Prostate gland (tissue), 2 donors: ENCODE data around the gene ZNF185.

ENCODE experiments used
- POLR2A ChIP-seq: fragments of 450-650 bp; IDR thresholded peaks from one replicate; pipeline ENCODE4 v1.6.1; 2016; ENCODE audit warnings: antibody characterized with exemption, mild to moderate bottlenecking
- TF ChIP-seq, protein P1 (sequence below), 4 experiments: fragments of 200-600 bp in 2 of 4; fragments of 450-650 bp in 2 of 4; sonication (generic) in 2 of 4; IDR thresholded peaks; 1 replicate in 3 of 4; 2 replicates in 1 of 4; pipeline ENCODE4 v1.5.1; 2016 to 2019; ENCODE audit warnings: antibody characterized with exemption in 4 of 4, mild to moderate bottlenecking in 2 of 4, moderate library complexity in 2 of 4

DNA sequence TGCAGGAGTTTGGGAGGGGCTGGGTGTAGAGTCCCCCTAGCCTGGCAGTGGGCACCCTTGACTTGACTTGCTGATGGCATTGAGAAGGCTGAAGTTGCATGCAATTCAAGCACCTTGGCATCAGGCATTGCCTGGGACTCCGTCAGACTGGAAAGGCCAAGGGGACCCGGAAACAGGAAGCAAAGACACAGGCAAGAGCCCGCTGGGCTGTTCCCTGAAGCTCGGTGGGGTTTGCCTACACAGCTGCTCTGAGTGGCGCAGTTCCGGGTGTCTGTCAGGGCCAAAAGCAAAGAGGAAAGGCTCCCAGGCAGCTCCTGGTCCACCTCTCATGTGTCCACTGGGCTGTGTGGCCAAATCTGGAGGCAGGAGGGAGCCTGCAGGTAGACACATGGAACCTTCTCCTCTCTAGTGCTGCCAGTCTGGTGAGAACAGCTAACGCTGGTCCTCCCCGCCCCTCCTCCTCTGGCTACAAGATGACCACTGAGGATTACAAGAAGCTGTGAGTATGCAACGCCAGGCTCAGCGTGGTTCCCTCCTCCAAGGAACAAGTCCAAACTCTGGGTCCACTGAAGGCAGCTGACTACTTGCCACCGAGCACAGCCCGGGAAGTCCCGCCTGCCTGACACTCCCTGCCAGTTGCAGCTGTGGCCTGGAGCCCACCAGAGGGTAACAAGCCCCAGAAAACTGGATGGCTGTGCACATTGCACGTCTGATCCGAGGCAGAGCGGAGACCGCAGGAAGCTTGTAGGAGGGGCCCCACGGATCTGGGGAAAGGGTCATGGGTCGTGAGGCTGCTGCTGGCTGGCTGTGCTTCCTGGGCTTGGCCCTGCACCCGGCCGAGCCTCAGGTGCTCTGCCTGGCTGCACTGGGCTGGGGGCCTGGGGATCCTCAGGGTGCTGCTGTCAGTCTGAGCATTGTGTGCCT is 20.1 kb downstream of the ZNF185 start:
- TF ChIP-seq, protein P1, sequence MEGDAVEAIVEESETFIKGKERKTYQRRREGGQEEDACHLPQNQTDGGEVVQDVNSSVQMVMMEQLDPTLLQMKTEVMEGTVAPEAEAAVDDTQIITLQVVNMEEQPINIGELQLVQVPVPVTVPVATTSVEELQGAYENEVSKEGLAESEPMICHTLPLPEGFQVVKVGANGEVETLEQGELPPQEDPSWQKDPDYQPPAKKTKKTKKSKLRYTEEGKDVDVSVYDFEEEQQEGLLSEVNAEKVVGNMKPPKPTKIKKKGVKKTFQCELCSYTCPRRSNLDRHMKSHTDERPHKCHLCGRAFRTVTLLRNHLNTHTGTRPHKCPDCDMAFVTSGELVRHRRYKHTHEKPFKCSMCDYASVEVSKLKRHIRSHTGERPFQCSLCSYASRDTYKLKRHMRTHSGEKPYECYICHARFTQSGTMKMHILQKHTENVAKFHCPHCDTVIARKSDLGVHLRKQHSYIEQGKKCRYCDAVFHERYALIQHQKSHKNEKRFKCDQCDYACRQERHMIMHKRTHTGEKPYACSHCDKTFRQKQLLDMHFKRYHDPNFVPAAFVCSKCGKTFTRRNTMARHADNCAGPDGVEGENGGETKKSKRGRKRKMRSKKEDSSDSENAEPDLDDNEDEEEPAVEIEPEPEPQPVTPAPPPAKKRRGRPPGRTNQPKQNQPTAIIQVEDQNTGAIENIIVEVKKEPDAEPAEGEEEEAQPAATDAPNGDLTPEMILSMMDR (IDR thresholded peaks at IDR 0.05), result no peak
- no peak for TF ChIP-seq POLR2A
